Endothelial cell of umbilical vein (primary cell): ENCODE results near the gene MYO1G.

Source experiments
- CTCF ChIP-seq, 2 donors: IDR thresholded peaks; 1 replicate in 1 of 2; 2 replicates in 1 of 2; pipeline ENCODE4 v1.5.1; 2011; ENCODE audit warnings: low read length in 2 of 2, mild to moderate bottlenecking in 2 of 2, moderate library complexity in 2 of 2, control low read depth in 1 of 2, inconsistent platforms in 1 of 2, low read depth in 1 of 2; ENCODE audit not compliant: insufficient read depth in 1 of 2; ENCODE audit errors: extremely low read depth in 1 of 2
- EZH2 ChIP-seq: IDR thresholded peaks from 2 replicates; pipeline ENCODE4 v1.6.1; 2012; ENCODE audit warnings: borderline replicate concordance, low read depth, mild to moderate bottlenecking, moderate library complexity, low read length, inconsistent platforms; ENCODE audit not compliant: severe bottlenecking
- GATA2 ChIP-seq: IDR thresholded peaks from 2 replicates; pipeline ENCODE4 v1.7.0; 2011; ENCODE audit warnings: low read depth, mild to moderate bottlenecking, moderate library complexity, mixed read lengths, low read length; ENCODE audit not compliant: insufficient read length, insufficient read depth
- MAX ChIP-seq: IDR thresholded peaks from 2 replicates; pipeline ENCODE4 v1.6.1; 2011; ENCODE audit not compliant: insufficient read depth, insufficient read length
- MYC ChIP-seq: IDR thresholded peaks from one replicate; pipeline ENCODE4 v1.6.1; 2011; ENCODE audit warnings: mild to moderate bottlenecking, low read depth, low read length
- POLR2A ChIP-seq: IDR thresholded peaks from 2 replicates; pipeline ENCODE4 v1.6.1; 2012; ENCODE audit warnings: low read depth, mild to moderate bottlenecking, control low read depth, low read length
- POLR2AphosphoS5 ChIP-seq: IDR thresholded peaks from 2 replicates; pipeline ENCODE4 v1.6.1; 2012; ENCODE audit warnings: low read depth, mild to moderate bottlenecking, control low read depth, low read length, moderate library complexity; ENCODE audit not compliant: insufficient read depth

GRCh38 chr7:45007571-45008328 is 28.9 kb upstream of the MYO1G start:
- TF ChIP-seq CTCF (IDR thresholded peaks at IDR 0.05; ENCODE audit: extremely low read depth in 1 of 2, insufficient read depth in 1 of 2, low read depth in 1 of 2, low read length in 2 of 2) (no peak), POLR2A (no peak), EZH2 (no peak), MYC (no peak), POLR2AphosphoS5 (no peak), GATA2 (no peak), MAX (no peak)
